Mesendoderm (in vitro differentiated cells): ENCODE measurements around the gene GLA.

ENCODE experiments used
- DNase-seq: peaks from one replicate; pipeline ENCODE4 v3.0.0; 2013
- H2AK5ac ChIP-seq: 2 replicates; pipeline ENCODE4 v1.6.1; 2013; ENCODE audit warnings: low read length, inconsistent platforms
- H2BK120ac ChIP-seq: 2 replicates; pipeline ENCODE4 v1.6.1; 2013; ENCODE audit warnings: low read depth, mild to moderate bottlenecking, low read length, moderate library complexity, mixed read lengths
- H2BK15ac ChIP-seq: replicated peaks from 2 replicates; pipeline ENCODE4 v1.6.1; 2013; ENCODE audit warnings: low read depth, mild to moderate bottlenecking, moderate library complexity
- H2BK5ac ChIP-seq: 2 replicates; pipeline ENCODE4 v1.6.1; 2013; ENCODE audit warnings: low read length, inconsistent platforms
- H3K18ac ChIP-seq: 2 replicates; pipeline ENCODE4 v1.6.1; 2013; ENCODE audit warnings: mild to moderate bottlenecking, low read length, mixed read lengths
- H3K23ac ChIP-seq: one replicate; pipeline ENCODE4 v1.6.1; 2013; ENCODE audit warnings: low read length
- H3K27ac ChIP-seq: 2 replicates; pipeline ENCODE4 v1.5.1; 2013; ENCODE audit warnings: low read depth, mild to moderate bottlenecking, inconsistent platforms, low read length, moderate library complexity
- H3K27me3 ChIP-seq: 2 replicates; pipeline ENCODE4 v1.6.1; 2013; ENCODE audit warnings: low read length, control low read depth, mild to moderate bottlenecking, inconsistent platforms; ENCODE audit not compliant: insufficient read depth, poor library complexity
- H3K36me3 ChIP-seq: 2 replicates; pipeline ENCODE4 v1.6.1; 2013; ENCODE audit warnings: low read length, inconsistent platforms; ENCODE audit not compliant: control insufficient read depth, insufficient read depth
- H3K4ac ChIP-seq: one replicate; pipeline ENCODE4 v1.6.1; 2013; ENCODE audit warnings: low read depth, mild to moderate bottlenecking, low read length, moderate library complexity
- H3K4me1 ChIP-seq: 2 replicates; pipeline ENCODE4 v1.6.1; 2013; ENCODE audit warnings: low read depth, low read length, inconsistent platforms; ENCODE audit not compliant: control insufficient read depth
- H3K4me2 ChIP-seq: 2 replicates; pipeline ENCODE4 v1.6.1; 2013; ENCODE audit warnings: low read length
- H3K4me3 ChIP-seq: 2 replicates; pipeline ENCODE4 v1.5.1; 2013; ENCODE audit warnings: mild to moderate bottlenecking, low read length
- H3K56ac ChIP-seq: one replicate; pipeline ENCODE4 v1.6.1; 2013; ENCODE audit warnings: low read length
- H3K79me1 ChIP-seq: 2 replicates; pipeline ENCODE4 v1.6.1; 2013; ENCODE audit warnings: low read length, inconsistent platforms
- H3K79me2 ChIP-seq: 2 replicates; pipeline ENCODE4 v1.6.1; 2013; ENCODE audit warnings: mild to moderate bottlenecking, low read length; ENCODE audit not compliant: control insufficient read depth, insufficient read depth
- H3K9ac ChIP-seq: 2 replicates; pipeline ENCODE4 v1.6.1; 2013; ENCODE audit warnings: low read length, inconsistent platforms
- H4K5ac ChIP-seq: one replicate; pipeline ENCODE4 v1.6.1; 2013; ENCODE audit warnings: low read length
- H4K8ac ChIP-seq: one replicate; pipeline ENCODE4 v1.6.1; 2013; ENCODE audit warnings: low read depth, mild to moderate bottlenecking, control low read depth, low read length, moderate library complexity
- WGBS: extraction: QIAGEN DNeasy Blood & Tissue Kit; methylation state at CpG from one replicate; pipeline ENCODE4 v1.1.7; 2013; ENCODE audit warnings: low lambda C conversion rate, missing lambda C conversion rate; ENCODE audit not compliant: insufficient coverage; ENCODE audit errors: extremely low coverage; 5-methylcytosine and 5-hydroxymethylcytosine counted together

The GLA gene

DNA sequence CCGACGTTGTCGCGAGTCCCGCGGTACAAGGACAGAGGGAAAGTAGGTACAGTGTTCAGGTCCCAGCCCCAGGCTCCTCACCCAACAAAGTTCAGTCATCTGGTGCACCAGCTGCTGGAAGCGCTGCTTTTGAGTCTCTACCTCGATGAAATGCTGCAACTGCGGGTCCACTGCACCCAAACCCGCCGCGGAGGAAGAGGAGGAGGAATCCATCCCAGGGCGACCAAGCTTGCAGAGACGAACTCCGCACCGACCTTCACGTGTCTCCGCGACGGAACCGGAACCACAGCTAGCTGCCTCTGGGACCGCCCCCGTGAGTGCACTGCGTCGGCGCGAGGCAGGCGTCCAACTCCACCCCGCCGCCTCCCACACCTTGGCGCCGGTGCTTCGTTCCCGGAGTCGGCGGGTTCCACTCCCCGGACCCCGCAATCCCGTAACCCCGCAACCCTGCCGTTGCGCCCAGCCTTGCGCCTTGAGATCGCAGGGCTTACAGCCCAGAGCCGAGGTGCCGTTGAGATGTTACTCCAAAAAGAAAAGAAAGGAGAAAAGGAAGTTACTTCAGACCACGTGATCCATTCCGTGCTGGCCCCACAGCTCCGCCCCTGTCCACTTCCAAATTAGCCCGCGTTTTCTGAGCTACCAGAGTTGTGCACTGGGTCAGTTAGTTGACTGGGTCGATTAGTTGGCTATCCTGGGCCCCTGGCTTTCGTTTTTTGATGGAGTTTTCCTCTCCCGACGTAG, 59.1 kb downstream of the GLA start, which contains the start of gene TIMM8A:
TIMM8A (minus strand) TSS at position 291 of the 741 bp plus-strand sequence; CDS start at position 213, 78 bp downstream.
- Histone ChIP-seq H3K18ac (peak within 1 kb of the TSS; percentile 51), H4K8ac (no peak within 1 kb of the TSS), H3K56ac (peak within 1 kb of the TSS; percentile 77), H3K27ac (no peak within 1 kb of the TSS), H3K36me3 (no peaks in the 10 kb centered on the region), H4K5ac (no peak within 1 kb of the TSS), H3K27me3 (no peaks in the 10 kb centered on the region), H2BK120ac (no peak within 1 kb of the TSS), H3K9ac (peak within 1 kb of the TSS; percentile 73), H3K4me1 (no peaks in the 10 kb centered on the region), H3K79me2 (peaks cover 18% of the 10 kb centered on the region), H3K23ac (no peak within 1 kb of the TSS), H3K4me3 (peak within 1 kb of the TSS; percentile 87), H2BK5ac (no peak within 1 kb of the TSS), H3K4ac (peak within 1 kb of the TSS; percentile 70), H3K79me1 (no peaks in the 10 kb centered on the region), H2BK15ac (no peak within 1 kb of the TSS), H2AK5ac (no peak within 1 kb of the TSS), H3K4me2 (peak within 1 kb of the TSS; percentile 43)
- no CpG with 5 or more reads among the region's 55 CpGs for WGBS
- DNase-seq = peak; percentile 70

DNA sequence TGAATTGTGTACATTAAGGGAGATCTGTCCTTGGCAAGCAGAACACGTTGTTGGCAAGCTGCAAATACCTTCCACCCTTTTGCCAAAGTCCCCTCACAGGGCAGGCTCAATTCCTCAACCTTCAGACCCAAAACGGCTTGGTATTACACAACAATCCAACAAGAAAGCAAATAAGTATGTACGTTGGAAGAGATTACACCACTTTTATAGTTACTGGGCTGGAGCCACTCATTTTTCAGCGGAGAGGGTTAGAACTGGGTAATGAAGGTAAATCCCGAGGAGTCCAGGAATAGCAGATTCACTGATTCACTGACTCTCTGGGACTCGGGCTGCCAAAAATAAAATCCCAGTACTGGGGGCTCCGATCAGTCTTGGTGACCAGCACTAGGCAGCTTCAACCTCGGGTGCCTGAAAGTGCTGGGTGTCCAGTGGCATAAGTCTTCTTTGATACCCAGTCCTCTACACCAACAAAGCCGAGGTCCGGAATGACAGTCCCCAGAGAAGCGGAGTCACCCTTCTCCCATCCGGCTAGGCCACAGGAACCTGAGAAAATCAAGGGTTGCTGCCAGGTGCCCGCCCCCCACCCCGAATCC, 59.8 kb downstream of the GLA start:
- no CpG with 5 or more reads among the region's 14 CpGs for WGBS
- Histone ChIP-seq H3K27me3 (no peaks in the 10 kb centered on the region), H3K9ac (peak overlapping the region; percentile 64), H3K4me1 (no peaks in the 10 kb centered on the region), H3K79me1 (no peaks in the 10 kb centered on the region), H2BK5ac (no peak overlapping the region), H3K23ac (no peak overlapping the region), H2BK120ac (no peak overlapping the region), H3K4me3 (peak overlapping the region; percentile 87), H3K4ac (no peak overlapping the region), H4K5ac (no peak overlapping the region), H4K8ac (no peak overlapping the region), H3K18ac (no peak overlapping the region), H3K4me2 (peak overlapping the region; percentile 43), H3K27ac (no peak overlapping the region), H3K79me2 (peaks cover 18% of the 10 kb centered on the region), H2BK15ac (no peak overlapping the region), H3K56ac (peak overlapping the region; percentile 77), H2AK5ac (no peak overlapping the region), H3K36me3 (no peaks in the 10 kb centered on the region)
- no peak for DNase-seq
